ENCODE results near the gene FRMPD4.

The FRMPD4 gene

DNA sequence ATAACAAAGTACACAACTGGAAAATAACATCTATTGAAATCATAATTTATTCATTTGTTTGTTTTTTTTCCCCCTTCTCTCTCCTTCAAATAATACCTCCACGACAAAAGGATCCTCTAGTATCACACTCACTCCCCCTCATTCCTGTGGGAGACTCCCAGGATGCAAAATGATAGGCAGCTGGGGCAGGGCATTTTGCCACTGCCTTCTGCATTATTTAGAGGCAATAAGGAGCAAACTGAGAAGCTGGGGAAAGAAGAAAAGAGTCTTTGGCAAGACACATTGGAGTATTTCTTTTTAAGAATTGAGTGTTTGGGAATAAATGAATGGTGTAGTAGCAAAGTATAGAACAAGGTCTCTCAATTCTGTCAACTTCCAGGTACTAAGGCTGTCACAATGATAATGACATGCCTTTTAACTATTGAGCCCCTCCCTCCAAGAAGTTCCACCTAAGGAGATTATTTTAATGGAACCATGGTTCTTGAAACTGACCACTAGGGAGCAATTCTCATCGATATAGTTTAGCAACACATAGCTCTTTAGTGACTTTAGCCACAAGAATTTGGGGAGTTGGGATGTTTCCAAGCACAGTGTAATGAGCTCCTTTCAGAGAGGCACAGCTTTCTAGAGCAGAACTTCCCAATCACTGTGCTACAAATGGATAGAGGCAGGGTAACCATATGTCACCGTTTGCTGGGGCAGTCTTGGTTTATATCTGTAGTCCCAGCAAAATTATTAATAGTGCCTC, 303.3 kb downstream of the FRMPD4 start:
- no peak for TF ChIP-seq JUND (IDR thresholded peaks at IDR 0.05; ENCODE audit: low read depth)
- no peak for DNase-seq (ENCODE audit: low read depth in 1 of 2, low spot score in 1 of 2)
- in situ Hi-C loops (cut with HindIII; ENCODE audit: low pct_unique_long_range_greater_than_20kb, low sequenced_read_pairs) = no loop called here

DNA sequence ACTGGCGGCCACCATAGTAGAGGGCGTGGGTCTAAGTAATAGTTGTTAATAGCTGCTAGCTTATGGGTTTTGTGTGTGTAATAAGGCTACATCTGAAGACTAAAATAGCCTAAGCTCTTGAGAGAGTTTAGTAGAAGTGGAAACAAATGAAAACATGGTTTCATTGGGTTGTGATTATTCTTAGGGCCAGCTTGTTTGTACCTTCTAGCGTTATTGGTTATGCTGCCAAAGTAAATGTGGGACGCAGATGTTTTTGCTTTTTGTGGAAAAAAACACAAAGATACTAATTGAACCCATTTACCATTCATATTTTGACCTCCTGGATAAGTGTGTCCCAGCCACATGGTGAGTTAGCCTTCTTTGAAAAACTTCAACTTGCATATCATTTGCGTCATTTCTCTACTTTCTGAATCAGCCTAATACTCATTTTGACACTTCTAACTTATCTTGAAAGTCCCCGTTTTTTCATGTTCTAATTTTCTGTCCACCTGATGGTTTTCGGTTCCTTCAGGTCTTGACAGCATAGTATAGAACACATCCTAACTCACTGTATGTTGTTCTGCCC, 305.3 kb downstream of the FRMPD4 start:
- no peak for DNase-seq (ENCODE audit: low read depth in 1 of 2, low spot score in 1 of 2)
- no peak for TF ChIP-seq JUND (IDR thresholded peaks at IDR 0.05; ENCODE audit: low read depth)
- in situ Hi-C loops (cut with HindIII; ENCODE audit: low pct_unique_long_range_greater_than_20kb, low sequenced_read_pairs) = no loop called here

DNA sequence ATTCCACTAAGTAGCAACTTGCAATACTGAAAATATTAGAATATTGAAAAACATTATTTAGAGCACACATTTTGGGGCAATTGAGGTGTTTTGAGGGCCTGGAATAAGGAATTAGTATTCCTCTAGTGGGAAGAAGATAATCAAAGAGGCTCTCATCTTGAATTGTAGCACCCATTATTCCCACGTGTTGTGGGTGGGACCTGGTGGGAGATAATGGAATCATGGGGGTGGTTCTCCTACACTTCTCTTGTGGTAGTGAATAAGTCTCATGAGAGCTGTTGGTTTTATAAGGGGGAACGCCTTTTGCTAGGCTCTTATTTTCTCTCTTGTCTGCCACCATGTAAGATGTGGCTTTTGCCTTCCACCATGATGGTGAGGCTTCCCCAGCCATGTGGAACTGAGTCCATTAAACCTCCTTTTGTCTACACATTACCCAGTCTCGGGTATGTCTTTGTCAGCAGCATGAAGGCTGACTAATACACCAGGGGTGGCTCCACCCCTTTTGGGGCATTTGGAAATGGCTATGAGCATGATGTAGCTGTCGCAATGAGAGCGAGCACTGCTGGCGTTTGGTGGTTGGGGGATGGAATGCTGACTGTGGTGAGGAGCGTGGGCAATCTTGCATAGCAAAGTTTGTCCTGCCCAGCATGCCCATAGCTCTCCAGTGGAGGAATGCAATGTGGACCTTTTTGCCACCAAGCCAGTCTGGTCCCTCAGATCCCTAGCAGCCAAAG, 308.2 kb downstream of the FRMPD4 start:
- no peak for DNase-seq (ENCODE audit: low read depth in 1 of 2, low spot score in 1 of 2)
- no peak for TF ChIP-seq JUND (IDR thresholded peaks at IDR 0.05; ENCODE audit: low read depth)
- in situ Hi-C loops (cut with HindIII; ENCODE audit: low pct_unique_long_range_greater_than_20kb, low sequenced_read_pairs) = no loop called here

DNA sequence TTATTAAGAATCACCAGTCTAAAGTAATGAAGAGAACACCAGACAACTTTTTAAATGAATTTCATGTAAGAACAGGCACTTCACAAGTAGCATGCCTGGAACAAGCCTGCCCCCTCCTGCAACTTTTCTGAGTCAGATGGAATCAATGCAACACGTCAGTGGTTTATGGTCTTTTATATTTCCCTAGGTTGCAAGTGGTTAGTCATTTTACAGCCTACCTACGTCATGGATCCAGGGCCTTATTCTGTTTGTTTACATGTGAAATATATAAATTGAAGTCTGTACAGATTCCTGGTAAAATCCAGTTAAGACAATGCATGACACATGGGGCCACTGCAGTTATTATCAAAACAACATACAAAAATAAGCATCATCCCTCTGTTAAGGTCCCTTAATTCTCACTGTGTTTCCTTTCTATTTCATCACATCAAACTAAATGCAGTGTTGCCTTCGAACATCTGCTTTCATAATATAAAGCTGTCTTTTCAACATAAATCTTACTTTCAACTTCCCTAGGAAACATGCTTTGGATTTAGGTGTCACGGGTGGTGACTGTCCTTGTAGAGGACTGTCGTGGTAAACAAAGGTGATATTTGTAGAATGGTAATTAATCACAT, 309.3 kb downstream of the FRMPD4 start:
- no peak for DNase-seq (ENCODE audit: low read depth in 1 of 2, low spot score in 1 of 2)
- in situ Hi-C loops (cut with HindIII; ENCODE audit: low pct_unique_long_range_greater_than_20kb, low sequenced_read_pairs) = no loop called here
- no peak for TF ChIP-seq JUND (IDR thresholded peaks at IDR 0.05; ENCODE audit: low read depth)

DNA sequence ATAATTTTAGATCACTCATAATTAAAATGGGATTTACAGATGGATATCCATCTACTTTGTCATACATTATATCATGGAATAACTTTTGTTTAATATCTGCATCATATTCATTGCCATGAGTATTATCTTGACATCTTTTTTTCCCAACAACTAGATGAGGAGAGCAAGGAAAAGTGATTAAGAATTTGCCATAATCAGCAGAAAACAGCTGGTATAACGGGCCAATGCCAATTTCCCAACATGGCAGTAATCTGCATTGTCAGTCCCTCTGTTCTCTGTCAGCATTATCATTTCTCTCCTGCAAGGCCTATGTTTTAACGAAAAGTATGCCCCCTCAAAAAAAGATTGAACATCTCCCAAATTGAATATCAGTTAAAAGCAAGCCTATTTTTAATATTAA, 314.0 kb downstream of the FRMPD4 start:
- in situ Hi-C loops (cut with HindIII; ENCODE audit: low pct_unique_long_range_greater_than_20kb, low sequenced_read_pairs) = no loop called here
- TF ChIP-seq JUND (IDR thresholded peaks at IDR 0.05; ENCODE audit: low read depth) = no peak
- no peak for DNase-seq (ENCODE audit: low read depth in 1 of 2, low spot score in 1 of 2)

DNA sequence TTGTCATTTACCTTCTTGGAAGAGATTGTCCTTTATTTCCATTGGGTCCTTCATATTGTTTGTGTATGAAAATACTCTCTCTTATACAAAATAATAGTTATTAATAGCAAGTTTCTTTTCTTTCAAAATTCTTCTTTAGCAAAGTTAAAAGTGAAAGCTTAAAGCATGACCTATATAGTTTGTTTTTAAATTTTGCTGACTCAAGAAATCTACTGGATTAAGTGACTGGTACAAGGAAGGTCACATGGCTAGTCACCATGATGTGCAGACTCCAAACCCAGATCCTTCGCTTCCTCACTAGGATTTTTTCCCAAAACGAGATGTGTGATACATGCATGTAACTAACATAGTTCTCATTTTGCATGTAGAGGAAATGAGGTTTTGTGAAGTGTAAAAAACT, 322.7 kb downstream of the FRMPD4 start:
- in situ Hi-C loops (cut with HindIII; ENCODE audit: low pct_unique_long_range_greater_than_20kb, low sequenced_read_pairs) = no loop called here
- no peak for DNase-seq (ENCODE audit: low read depth in 1 of 2, low spot score in 1 of 2)
- TF ChIP-seq JUND (IDR thresholded peaks at IDR 0.05; ENCODE audit: low read depth) = no peak

DNA sequence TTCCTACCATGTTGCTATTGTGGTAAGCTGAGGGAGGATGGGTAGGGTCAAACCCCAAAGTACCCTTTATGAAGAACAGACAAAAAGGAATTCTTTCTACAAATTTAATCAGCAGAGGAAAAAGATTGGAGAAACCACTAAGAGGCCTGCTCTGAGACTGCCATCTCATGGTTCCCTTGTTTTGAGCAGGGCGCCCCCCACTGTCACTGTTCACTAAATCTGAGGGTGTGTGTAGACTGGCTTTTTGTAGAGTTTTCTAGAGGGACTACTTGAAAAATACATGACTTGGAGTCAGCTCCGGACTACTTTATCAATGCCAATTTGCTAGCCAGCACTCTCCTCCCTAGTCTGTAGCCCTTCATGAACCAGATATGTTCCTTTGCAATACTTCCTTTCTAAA, 324.8 kb downstream of the FRMPD4 start:
- no peak for DNase-seq (ENCODE audit: low read depth in 1 of 2, low spot score in 1 of 2)
- in situ Hi-C loops (cut with HindIII; ENCODE audit: low pct_unique_long_range_greater_than_20kb, low sequenced_read_pairs) = no loop called here
- no peak for TF ChIP-seq JUND (IDR thresholded peaks at IDR 0.05; ENCODE audit: low read depth)

DNA sequence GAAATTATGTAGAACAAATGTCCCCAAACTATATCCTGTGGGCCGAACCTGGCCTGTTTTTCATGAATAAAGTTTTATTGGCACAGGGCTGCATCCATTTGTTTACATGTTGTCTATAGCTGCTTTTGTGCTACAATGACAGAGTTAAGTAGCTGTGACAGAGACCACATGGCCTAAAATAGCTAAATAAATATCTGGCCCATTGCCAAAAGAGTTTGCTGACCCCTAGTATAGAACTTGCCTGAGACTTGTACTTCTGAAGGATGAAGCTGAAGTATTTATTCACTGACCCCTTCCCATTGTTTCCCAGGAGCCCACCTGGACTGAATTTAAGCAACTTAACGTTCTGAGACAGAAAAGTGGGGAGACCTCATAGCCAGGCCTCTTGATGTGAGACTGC, 325.6 kb downstream of the FRMPD4 start:
- DNase-seq (ENCODE audit: low read depth in 1 of 2, low spot score in 1 of 2) = no peak
- in situ Hi-C loops (cut with HindIII; ENCODE audit: low pct_unique_long_range_greater_than_20kb, low sequenced_read_pairs) = no loop called here
- no peak for TF ChIP-seq JUND (IDR thresholded peaks at IDR 0.05; ENCODE audit: low read depth)

DNA sequence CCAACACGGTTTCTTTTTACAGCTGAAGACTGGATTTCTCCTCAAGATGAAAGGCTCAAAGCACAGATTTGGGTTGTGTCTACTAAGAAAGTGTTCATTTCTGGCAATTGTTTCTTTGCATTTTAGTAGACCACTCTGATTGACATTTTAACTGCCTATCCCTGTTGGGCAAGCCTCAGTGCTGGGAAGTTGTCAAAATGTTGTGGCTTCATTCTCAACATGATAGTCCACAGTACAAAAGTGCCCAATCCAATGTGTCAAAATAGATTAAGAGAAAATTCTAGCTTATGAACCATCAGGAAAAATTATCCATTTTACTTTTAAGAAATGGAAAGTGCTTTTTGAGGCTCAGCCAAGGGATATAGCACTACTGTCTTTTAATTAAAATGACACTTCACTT, 329.0 kb downstream of the FRMPD4 start:
- no peak for DNase-seq (ENCODE audit: low read depth in 1 of 2, low spot score in 1 of 2)
- in situ Hi-C loops (cut with HindIII; ENCODE audit: low pct_unique_long_range_greater_than_20kb, low sequenced_read_pairs) = no loop called here
- TF ChIP-seq JUND (IDR thresholded peaks at IDR 0.05; ENCODE audit: low read depth) = no peak

DNA sequence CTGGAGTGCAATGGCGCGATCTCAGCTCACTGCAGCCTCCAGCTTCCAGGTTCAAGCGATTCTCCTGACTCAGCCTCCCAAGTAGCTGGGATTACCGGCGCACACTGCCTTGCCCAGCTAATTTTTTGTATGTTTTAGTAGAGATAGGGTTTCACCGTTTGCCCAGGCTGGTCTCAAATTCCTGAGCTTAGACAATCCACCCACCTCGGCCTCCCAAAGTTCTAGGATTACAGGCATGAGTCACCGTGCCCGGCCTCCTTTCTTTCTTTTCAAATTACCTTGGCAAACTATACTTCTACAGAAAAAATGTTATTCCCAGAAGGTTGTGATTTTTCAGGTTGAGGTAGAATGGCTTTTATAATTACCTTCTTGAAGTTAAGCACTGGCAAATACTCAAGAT, 331.0 kb downstream of the FRMPD4 start:
- DNase-seq (ENCODE audit: low read depth in 1 of 2, low spot score in 1 of 2) = no peak
- no peak for TF ChIP-seq JUND (IDR thresholded peaks at IDR 0.05; ENCODE audit: low read depth)
- in situ Hi-C loops (cut with HindIII; ENCODE audit: low pct_unique_long_range_greater_than_20kb, low sequenced_read_pairs) = no loop called here

DNA sequence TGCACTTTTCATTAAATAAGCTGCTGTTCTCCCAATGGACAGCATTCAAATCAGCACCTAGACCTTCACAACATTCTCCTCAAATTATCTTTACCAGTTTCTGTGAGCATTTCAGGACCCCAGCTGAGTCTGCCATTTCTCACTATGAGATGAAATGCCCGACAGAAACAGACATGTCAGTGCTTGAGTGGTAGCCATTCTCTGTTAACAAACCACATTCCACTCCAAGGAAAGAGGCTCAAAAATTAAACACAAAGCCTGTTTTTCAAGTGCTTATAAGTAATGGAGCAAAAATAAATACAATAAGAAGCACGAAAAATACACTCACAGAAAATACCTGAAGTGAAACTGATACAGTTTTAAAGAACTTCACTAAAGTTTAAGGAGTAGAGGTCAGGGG, 332.8 kb downstream of the FRMPD4 start:
- in situ Hi-C loops (cut with HindIII; ENCODE audit: low pct_unique_long_range_greater_than_20kb, low sequenced_read_pairs) = no loop called here
- TF ChIP-seq JUND (IDR thresholded peaks at IDR 0.05; ENCODE audit: low read depth) = no peak
- no peak for DNase-seq (ENCODE audit: low read depth in 1 of 2, low spot score in 1 of 2)

DNA sequence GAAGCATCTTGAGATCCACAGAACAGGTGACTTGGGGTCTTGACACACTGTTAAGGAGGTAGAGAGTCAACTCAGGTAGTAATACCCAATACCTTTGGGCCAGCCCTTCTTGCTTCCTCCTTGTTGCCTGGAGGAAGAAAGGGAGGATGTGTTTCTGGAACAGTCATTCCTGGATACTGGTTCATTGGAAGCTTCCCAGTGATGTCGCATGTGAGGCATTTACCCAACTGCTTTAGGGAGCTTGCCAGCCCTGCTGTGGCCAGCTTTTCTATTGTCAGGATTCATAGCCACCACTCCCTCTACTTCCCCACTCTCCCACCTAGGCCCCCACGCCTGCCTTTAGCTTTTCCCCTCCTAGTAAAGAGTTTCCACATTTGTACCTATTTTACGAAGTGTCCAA, 342.7 kb downstream of the FRMPD4 start:
- DNase-seq (ENCODE audit: low read depth in 1 of 2, low spot score in 1 of 2) = no peak
- TF ChIP-seq JUND (IDR thresholded peaks at IDR 0.05; ENCODE audit: low read depth) = no peak
- in situ Hi-C loops (cut with HindIII; ENCODE audit: low pct_unique_long_range_greater_than_20kb, low sequenced_read_pairs) = no loop called here

DNA sequence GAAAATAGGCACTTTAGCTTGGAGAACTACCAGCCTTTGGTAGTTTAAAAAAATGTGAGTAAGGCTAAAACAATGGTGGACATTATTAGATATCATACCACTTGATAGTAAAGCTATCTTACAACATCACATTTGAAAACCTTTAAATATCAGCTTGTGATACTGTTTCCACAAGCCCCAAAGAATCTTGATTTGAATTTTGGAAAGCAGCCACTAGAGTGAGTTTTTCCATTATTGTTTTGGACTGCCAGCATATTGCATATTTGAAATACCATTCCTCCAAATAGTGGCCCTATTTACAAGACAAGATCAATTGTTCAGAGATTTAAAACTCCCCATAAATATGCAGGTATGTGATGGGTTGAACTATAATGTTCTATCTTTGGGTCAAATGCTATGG, 349.9 kb downstream of the FRMPD4 start:
- no peak for DNase-seq (ENCODE audit: low read depth in 1 of 2, low spot score in 1 of 2)
- no peak for TF ChIP-seq JUND (IDR thresholded peaks at IDR 0.05; ENCODE audit: low read depth)
- in situ Hi-C loops (cut with HindIII; ENCODE audit: low pct_unique_long_range_greater_than_20kb, low sequenced_read_pairs) = no loop called here
